GM18520 (cell line): Measurements from ENCODE around the gene SPATA31D3.
"Not testable (repeated sequence)": the region's sequence is repeated elsewhere in the genome, so short reads cannot be mapped to it uniquely, and the experiment has no call there.

ENCODE experiments used
- ATAC-seq: cut with Tn5 transposase; IDR thresholded peaks from one replicate; pipeline ENCODE4 v1.9.1; 2021; ENCODE audit not compliant: unreplicated experiment

SPATA31D3 gene

GRCh38 chr9:81943393-81943792 is at the start of gene SPATA31D3:
SPATA31D3 (plus strand) TSS chr9:81943500; CDS start chr9:81943586, 86 bp downstream.
- ATAC-seq = not testable (repeated sequence)

- ATAC-seq = no peak
These were observed 49.4 kb upstream of the SPATA31D3 start for GRCh38 chr9:81893929-81894328.

- ATAC-seq = no peak
These were observed 48.4 kb upstream of the SPATA31D3 start for GRCh38 chr9:81894891-81895290.

- no peak for ATAC-seq
These were observed 47.2 kb upstream of the SPATA31D3 start for GRCh38 chr9:81896070-81896469.

- ATAC-seq = no peak
These were observed 44.4 kb upstream of the SPATA31D3 start for GRCh38 chr9:81898851-81899250.

- ATAC-seq = no peak
These were observed 41.1 kb upstream of the SPATA31D3 start for GRCh38 chr9:81902196-81902595.

- ATAC-seq = no peak
These were observed 40.7 kb upstream of the SPATA31D3 start for GRCh38 chr9:81902626-81903025.

- ATAC-seq = no peak
These were observed 36.6 kb upstream of the SPATA31D3 start for GRCh38 chr9:81906671-81907070.

- no peak for ATAC-seq
These were observed 31.2 kb upstream of the SPATA31D3 start for GRCh38 chr9:81912135-81912534.

GRCh38 chr9:81915801-81916505 is 27.3 kb upstream of the SPATA31D3 start:
- no peak for ATAC-seq

GRCh38 chr9:81918507-81918906 is 24.8 kb upstream of the SPATA31D3 start:
- ATAC-seq = not testable (repeated sequence)

- ATAC-seq = not testable (repeated sequence)
These were observed 15.0 kb upstream of the SPATA31D3 start, which contains the start of gene SPATA31D4 for GRCh38 chr9:81928305-81928704. SPATA31D4 (plus strand) TSS chr9:81928428; CDS start chr9:81928514, 86 bp downstream.

GRCh38 chr9:81930147-81930546 is 13.2 kb upstream of the SPATA31D3 start:
- not testable (repeated sequence) for ATAC-seq

GRCh38 chr9:81933547-81933946 is 9.8 kb upstream of the SPATA31D3 start:
- not testable (repeated sequence) for ATAC-seq

GRCh38 chr9:81948650-81949049 is 5.3 kb downstream of the SPATA31D3 start:
- peak; percentile 38 for ATAC-seq

GRCh38 chr9:81953096-81953495 is 9.8 kb downstream of the SPATA31D3 start:
- ATAC-seq = no peak

GRCh38 chr9:81955625-81956024 is 12.3 kb downstream of the SPATA31D3 start:
- ATAC-seq = no peak

- no peak for ATAC-seq
These were observed 21.2 kb downstream of the SPATA31D3 start for GRCh38 chr9:81964218-81965171.

- no peak for ATAC-seq
These were observed 24.7 kb downstream of the SPATA31D3 start for GRCh38 chr9:81968026-81968425.

- no peak for ATAC-seq
These were observed 26.7 kb downstream of the SPATA31D3 start for GRCh38 chr9:81969971-81970370.

- ATAC-seq = no peak
These were observed 28.4 kb downstream of the SPATA31D3 start for GRCh38 chr9:81971727-81972126.

GRCh38 chr9:81974764-81975163 is 31.5 kb downstream of the SPATA31D3 start:
- ATAC-seq = no peak
